ENCODE measurements around the gene NEDD4L. TPM values are rescaled to one million over a fixed set of nuclear protein-coding genes. Genes with fewer than 3 reads are reported as not detected.
A peak's percentile ranks its signal among the peaks of the same experiment; 100 is the strongest.

Gene NEDD4L
- total and polyA plus RNA-seq, 4 donors, result 10.2 to 20.3 (median 13.2) TPM

GRCh38 chr18:58362829-58363271, 318.8 kb downstream of the NEDD4L start:
- Histone ChIP-seq H3K27ac (ENCODE audit: low read depth in 1 of 2, low read length in 2 of 2) (peak overlapping the region; percentile 69 to 92), H3K4me3 (ENCODE audit: low read depth in 1 of 3, low read length in 3 of 3) (no peak overlapping the region), H3K4me1 (ENCODE audit: control insufficient read depth in 4 of 4, insufficient read depth in 4 of 4, low read length in 3 of 4) (peaks cover 3 to 11% (median 3%) of the 10 kb centered on the region in 4 donors), H3K9ac (ENCODE audit: low read depth in 1 of 2, low read length in 2 of 2) (peak overlapping the region in 1 of 2 donors; percentile 48), H3K36me3 (ENCODE audit: control insufficient read depth in 4 of 4, insufficient read depth in 3 of 4, low read depth in 1 of 4, low read length in 3 of 4) (peaks cover 0 to 4% (median 1%) of the 10 kb centered on the region in 4 donors), H3K9me3 (ENCODE audit: control insufficient read depth in 4 of 4, low read length in 3 of 4) (no peaks in the 10 kb centered on the region), H3K27me3 (ENCODE audit: control insufficient read depth in 4 of 4, insufficient read depth in 4 of 4, low read length in 3 of 4) (no peaks in the 10 kb centered on the region)
- WGBS, result 47% methylated on average over 2 of the region's 2 CpGs
- DNase-seq (ENCODE audit: low spot score), result no peak
- peak; percentile 75 to 77 for TF ChIP-seq RXRA (IDR thresholded peaks at IDR 0.05)
- TF ChIP-seq FOXA2 (IDR thresholded peaks at IDR 0.05), result peak; percentile 83
- TF ChIP-seq JUND (IDR thresholded peaks at IDR 0.05), result peak in 1 of 2 donors; percentile 43
- peak; percentile 57 to 77 for TF ChIP-seq HNF4A (conservative IDR thresholded peaks at IDR 0.05)
- peak in 1 of 2 donors; percentile 5 for TF ChIP-seq RAD21 (IDR thresholded peaks at IDR 0.05)
- peak; percentile 22 for TF ChIP-seq YY1 (IDR thresholded peaks at IDR 0.05)
- peak in 1 of 2 donors; percentile 56 for TF ChIP-seq EGR1 (IDR thresholded peaks at IDR 0.05; ENCODE audit: low read depth in 2 of 2)
- peak; percentile 89 for TF ChIP-seq SP1 (IDR thresholded peaks at IDR 0.05)
- no peak for TF ChIP-seq CTCF (IDR thresholded peaks at IDR 0.05; ENCODE audit: low read depth, low read length, missing input control)
- peak; percentile 65 for TF ChIP-seq ATF3 (IDR thresholded peaks at IDR 0.05)
- TF ChIP-seq HNF4G (IDR thresholded peaks at IDR 0.05), result no peak
- peak; percentile 59 for TF ChIP-seq FOXA1 (IDR thresholded peaks at IDR 0.05)
- no peak for TF ChIP-seq TAF1 (conservative IDR thresholded peaks at IDR 0.05)
- peak; percentile 68 for TF ChIP-seq ZBTB33 (IDR thresholded peaks at IDR 0.05)
- TF ChIP-seq GABPA (IDR thresholded peaks at IDR 0.05 in 1 of 2, conservative IDR thresholded peaks at IDR 0.05 in 1 of 2), result peak in 1 of 2 donors; percentile 32
- no peak for TF ChIP-seq NR2F2 (IDR thresholded peaks at IDR 0.05)
- peak; percentile 38 for TF ChIP-seq REST (IDR thresholded peaks at IDR 0.05)

All from liver (tissue), 9 donors.